Dermis microvascular lymphatic vessel endothelial cell (primary cell): ENCODE results near the gene USPL1. TPM values are rescaled to one million over a fixed set of nuclear protein-coding genes. Genes with fewer than 3 reads are reported as not detected.
"Not testable (repeated sequence)": the region's sequence is repeated elsewhere in the genome, so short reads cannot be mapped to it uniquely, and the experiment has no call there.

Experiments
- DNase-seq, 2 donors: peaks; one replicate each; pipeline versions ENCODE4 v3.0.0 to v3.0.0-alpha.2; 2010; ENCODE audit warnings: low read depth in 2 of 2
- total RNA-seq: library from RNA; depleted of rRNA; stranded (reverse); fragments of >200 nt; gene quantifications from 2 replicates; pipeline ENCODE4 v1.2.1, GENCODE V29; 2014

Gene USPL1
- total RNA-seq, 1 donor from 2014 or later = 8.0 TPM

- DNase-seq = peak; percentile 45 to 61
Observed at GRCh38 chr13:30615866-30616541, 1.7 kb upstream of the USPL1 start.

GRCh38 chr13:30616927-30617314 is 799 bp upstream of the USPL1 start:
- DNase-seq = peak; percentile 91 to 96

- peak in 1 of 2 donors; percentile 36 for DNase-seq
Observed at GRCh38 chr13:30618186-30618929, 638 bp downstream of the USPL1 start.

- no peak for DNase-seq
Observed at GRCh38 chr13:30618930-30619279, 1.2 kb downstream of the USPL1 start.

- DNase-seq = peak in 1 of 2 donors; percentile 5
Observed at GRCh38 chr13:30619731-30620130, 2.0 kb downstream of the USPL1 start.

GRCh38 chr13:30620941-30621340 is 3.2 kb downstream of the USPL1 start:
- no peak for DNase-seq

GRCh38 chr13:30622551-30622950 is 4.8 kb downstream of the USPL1 start:
- DNase-seq = no peak

- peak in 1 of 2 donors; percentile 41 for DNase-seq
Observed at GRCh38 chr13:30623392-30623791, 5.7 kb downstream of the USPL1 start.

GRCh38 chr13:30624630-30625029 is 6.9 kb downstream of the USPL1 start:
- no peak for DNase-seq

GRCh38 chr13:30629527-30629926 is 11.8 kb downstream of the USPL1 start:
- DNase-seq = no peak

- DNase-seq = no peak
Observed at GRCh38 chr13:30633861-30634260, 16.1 kb downstream of the USPL1 start.

GRCh38 chr13:30634838-30635237 is 17.1 kb downstream of the USPL1 start:
- DNase-seq = no peak

GRCh38 chr13:30638301-30638700 is 20.6 kb downstream of the USPL1 start:
- no peak for DNase-seq

GRCh38 chr13:30639671-30640070 is 22.0 kb downstream of the USPL1 start:
- no peak for DNase-seq

- DNase-seq = not testable (repeated sequence)
Observed at GRCh38 chr13:30641173-30641572, 23.5 kb downstream of the USPL1 start.

- no peak for DNase-seq
Observed at GRCh38 chr13:30645629-30646028, 27.9 kb downstream of the USPL1 start.

- DNase-seq = no peak
Observed at GRCh38 chr13:30647420-30647819, 29.7 kb downstream of the USPL1 start.

- no peak for DNase-seq
Observed at GRCh38 chr13:30647824-30648521, 30.3 kb downstream of the USPL1 start.

GRCh38 chr13:30648522-30649012 is 30.8 kb downstream of the USPL1 start:
- no peak for DNase-seq

GRCh38 chr13:30651648-30652047 is 33.9 kb downstream of the USPL1 start:
- DNase-seq = not testable (repeated sequence)

- no peak for DNase-seq
Observed at GRCh38 chr13:30652746-30653386, 35.1 kb downstream of the USPL1 start.

- no peak for DNase-seq
Observed at GRCh38 chr13:30654430-30654829, 36.7 kb downstream of the USPL1 start.
